Skeletal muscle satellite cell (primary cell): Measurements from ENCODE around the gene RTN4RL1.

Experiments used
- H3K27me3 ChIP-seq: 2 replicates; pipeline ENCODE4 v1.7.0; 2013; ENCODE audit warnings: low read length; ENCODE audit not compliant: control insufficient read depth, insufficient read depth
- H3K36me3 ChIP-seq: 2 replicates; pipeline ENCODE4 v1.7.0; 2013; ENCODE audit warnings: mild to moderate bottlenecking, control low read depth, low read length; ENCODE audit not compliant: insufficient read depth
- H3K4me1 ChIP-seq: 2 replicates; pipeline ENCODE4 v1.7.0; 2013; ENCODE audit warnings: low read length; ENCODE audit not compliant: control insufficient read depth, insufficient read depth
- H3K4me2 ChIP-seq: 2 replicates; pipeline ENCODE4 v1.7.0; 2013; ENCODE audit warnings: mild to moderate bottlenecking, low read length
- H3K4me3 ChIP-seq: 2 replicates; pipeline ENCODE4 v1.7.0; 2013; ENCODE audit warnings: low read length
- H3K9ac ChIP-seq: 2 replicates; pipeline ENCODE4 v1.7.0; 2013; ENCODE audit warnings: mild to moderate bottlenecking, low read depth, low read length, moderate library complexity
- H3K9me3 ChIP-seq: replicated peaks from 2 replicates; pipeline ENCODE4 v1.7.0; 2013; ENCODE audit warnings: mild to moderate bottlenecking, control low read depth, low read length

Gene RTN4RL1

DNA sequence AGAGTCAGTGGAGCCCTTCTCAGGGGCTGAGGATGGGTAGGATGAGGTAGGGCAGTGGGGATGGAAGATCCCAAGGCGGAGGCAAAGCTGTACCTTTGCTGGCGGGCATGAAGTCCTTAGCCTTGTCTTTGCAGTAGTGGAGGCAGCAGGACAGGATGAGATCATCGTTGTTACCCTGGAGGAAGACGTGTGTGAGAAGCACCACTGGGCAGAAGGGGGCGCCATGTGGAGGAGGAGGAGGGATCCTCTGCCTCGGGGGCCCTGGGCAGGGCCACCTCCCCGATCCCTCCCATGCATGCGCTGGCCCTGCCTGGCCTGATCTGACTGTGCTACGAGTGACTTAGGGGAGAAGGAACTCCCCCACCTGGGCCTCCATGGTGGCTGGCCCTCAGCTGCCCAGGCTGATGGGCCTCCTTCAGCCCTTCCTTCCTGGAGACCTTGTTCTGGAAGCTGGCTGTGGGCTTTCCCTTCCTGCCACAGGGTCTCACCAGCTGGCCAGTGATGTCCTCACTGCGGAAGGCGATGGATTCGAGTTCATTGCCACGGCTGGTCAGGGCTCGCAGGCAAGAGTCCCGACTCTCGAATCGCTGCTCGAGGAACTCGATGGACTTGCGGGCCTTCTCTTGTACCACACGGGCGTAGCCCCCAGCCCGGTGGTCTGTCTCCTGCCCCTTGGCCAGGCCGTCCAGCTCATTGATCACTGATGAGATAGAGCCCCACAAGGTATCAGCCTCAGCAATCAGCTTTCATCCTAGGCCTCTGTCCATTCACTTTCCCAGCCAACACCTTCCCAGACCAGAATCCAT is 40.0 kb upstream of the RTN4RL1 start:
- Histone ChIP-seq H3K9ac (peak overlapping the region; percentile 4), H3K4me3 (no peak overlapping the region), H3K27me3 (no peaks in the 10 kb centered on the region), H3K36me3 (peaks cover 32% of the 10 kb centered on the region), H3K4me2 (no peak overlapping the region), H3K9me3 (no peaks in the 10 kb centered on the region), H3K4me1 (peaks cover 54% of the 10 kb centered on the region)

DNA sequence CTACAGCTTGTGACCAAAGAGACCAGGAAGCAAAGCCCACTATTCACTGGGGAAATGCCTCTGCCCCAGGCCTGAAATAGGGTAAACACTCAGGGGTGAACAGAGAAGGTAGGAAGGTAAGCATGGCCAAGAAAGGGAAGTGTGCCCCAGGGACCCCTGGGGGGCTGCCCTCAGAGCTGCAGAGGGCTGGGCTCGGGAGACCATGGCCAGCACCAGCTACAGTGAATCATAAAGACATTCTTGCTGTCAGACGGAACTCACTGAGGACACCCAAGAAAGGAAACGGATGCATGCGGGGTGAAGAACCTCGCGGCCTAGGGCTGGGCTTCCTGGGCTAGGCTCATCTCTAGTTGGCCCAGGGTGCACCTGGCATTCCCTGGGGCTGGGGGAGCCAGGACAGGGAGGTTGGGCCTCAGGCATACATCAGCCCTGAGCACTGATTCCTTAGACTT is 39.4 kb upstream of the RTN4RL1 start:
- Histone ChIP-seq H3K4me3 (no peak overlapping the region), H3K36me3 (peaks cover 32% of the 10 kb centered on the region), H3K4me1 (peaks cover 52% of the 10 kb centered on the region), H3K4me2 (no peak overlapping the region), H3K27me3 (no peaks in the 10 kb centered on the region), H3K9ac (no peak overlapping the region), H3K9me3 (no peaks in the 10 kb centered on the region)

DNA sequence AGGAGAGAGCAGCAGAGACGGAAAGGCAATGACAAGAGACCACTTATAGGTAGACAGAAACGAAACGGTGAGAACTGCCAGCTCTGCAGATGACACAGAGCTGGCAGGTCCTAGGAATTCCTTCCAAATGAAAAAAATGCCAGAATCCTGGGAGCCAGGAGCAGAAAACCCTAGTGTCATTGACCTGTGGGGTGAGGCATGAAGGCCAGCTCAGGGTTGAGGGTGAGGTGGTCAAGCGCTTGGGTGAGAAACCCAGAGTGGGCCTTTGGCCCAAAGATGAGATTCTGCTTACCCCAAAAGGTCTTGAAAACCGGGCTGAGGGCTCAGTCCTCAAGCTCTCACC is 39.0 kb upstream of the RTN4RL1 start:
- H3K9me3 ChIP-seq: no peaks in the 10 kb centered on the region
- H3K4me3 ChIP-seq: no peak overlapping the region
- peaks cover 51% of the 10 kb centered on the region for H3K4me1 ChIP-seq
- no peak overlapping the region for H3K4me2 ChIP-seq
- peaks cover 32% of the 10 kb centered on the region for H3K36me3 ChIP-seq
- no peak overlapping the region for H3K9ac ChIP-seq
- no peaks in the 10 kb centered on the region for H3K27me3 ChIP-seq

DNA sequence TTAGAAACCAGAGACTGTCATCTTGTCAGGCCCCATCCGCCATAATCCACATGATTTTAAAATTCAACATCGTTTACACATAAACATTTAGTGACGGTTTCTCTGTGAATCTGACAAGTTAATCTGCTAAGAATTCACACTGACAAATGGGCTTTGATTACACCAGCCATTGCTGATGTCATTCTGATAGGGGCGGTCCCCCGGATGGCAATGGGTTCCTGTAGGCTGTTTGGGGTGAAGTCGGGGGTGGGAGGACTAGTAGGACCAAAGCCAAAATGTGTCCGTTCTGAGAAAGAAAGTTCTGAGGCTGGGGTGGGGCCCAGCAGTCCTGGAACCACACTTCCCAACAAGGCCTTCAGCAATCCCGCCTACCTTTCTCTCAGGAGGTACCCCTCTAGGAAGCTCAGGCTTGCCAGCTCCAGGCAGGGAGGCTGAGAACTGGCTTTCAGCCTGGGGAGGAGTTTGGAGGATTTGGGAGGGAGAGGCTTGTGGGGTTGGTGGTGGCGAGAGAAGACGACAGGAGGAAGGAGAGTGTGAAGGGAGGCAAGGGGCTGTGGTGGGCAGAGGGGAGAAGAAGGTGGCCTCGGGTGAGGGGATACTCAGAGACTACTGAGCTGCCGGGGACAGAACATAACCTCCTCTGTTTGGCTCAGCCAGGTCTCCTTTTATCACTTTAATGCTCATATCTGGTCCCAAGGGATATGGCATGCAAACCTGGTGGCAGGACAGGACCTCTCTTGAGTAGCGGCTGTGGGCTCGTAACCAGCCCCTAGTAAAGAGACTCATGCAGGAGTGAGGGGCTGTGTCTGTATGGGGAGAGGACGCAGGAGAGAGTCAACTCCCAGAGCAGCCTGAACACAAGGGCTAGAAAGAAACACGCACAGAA is 38.4 kb upstream of the RTN4RL1 start:
- peaks cover 32% of the 10 kb centered on the region for H3K36me3 ChIP-seq
- no peak overlapping the region for H3K4me2 ChIP-seq
- H3K4me3 ChIP-seq: no peak overlapping the region
- peaks cover 45% of the 10 kb centered on the region for H3K4me1 ChIP-seq
- H3K27me3 ChIP-seq: no peaks in the 10 kb centered on the region
- no peak overlapping the region for H3K9ac ChIP-seq
- H3K9me3 ChIP-seq: no peaks in the 10 kb centered on the region

DNA sequence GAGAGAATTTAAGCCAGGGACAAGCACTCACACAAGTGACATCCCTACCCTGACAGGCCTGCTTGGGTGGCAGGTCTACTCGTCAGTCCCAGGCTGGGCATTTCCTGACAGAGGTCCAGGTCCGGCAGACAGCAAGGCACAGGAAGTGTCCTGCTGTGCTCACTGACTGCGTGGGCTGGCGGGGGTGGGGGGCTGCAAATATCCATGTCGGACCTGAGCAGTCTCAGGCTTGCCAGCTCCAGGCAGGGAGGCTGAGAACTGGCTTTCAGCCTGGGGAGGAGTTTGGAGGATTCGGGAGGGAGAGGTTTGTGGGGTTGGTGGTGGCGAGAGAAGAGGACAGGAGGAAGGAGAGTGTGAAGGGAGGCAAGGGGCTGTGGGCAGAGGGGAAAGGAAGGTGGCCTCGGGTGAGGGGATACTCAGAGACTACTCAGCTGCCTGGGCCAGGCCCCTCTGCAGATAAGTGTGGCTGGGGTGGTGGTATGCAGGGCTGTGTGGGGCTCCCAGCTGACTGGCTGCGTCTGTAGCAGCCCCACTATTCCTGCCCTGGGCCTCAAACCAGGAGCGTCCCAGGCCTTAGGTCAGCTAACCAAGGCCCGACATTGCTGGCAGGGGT is 37.5 kb upstream of the RTN4RL1 start:
- H3K4me1 ChIP-seq: peaks cover 36% of the 10 kb centered on the region
- peak overlapping the region; percentile 50 for H3K9ac ChIP-seq
- peaks cover 32% of the 10 kb centered on the region for H3K36me3 ChIP-seq
- no peaks in the 10 kb centered on the region for H3K27me3 ChIP-seq
- H3K4me3 ChIP-seq: no peak overlapping the region
- H3K4me2 ChIP-seq: peak overlapping the region; percentile 18
- H3K9me3 ChIP-seq: no peaks in the 10 kb centered on the region

DNA sequence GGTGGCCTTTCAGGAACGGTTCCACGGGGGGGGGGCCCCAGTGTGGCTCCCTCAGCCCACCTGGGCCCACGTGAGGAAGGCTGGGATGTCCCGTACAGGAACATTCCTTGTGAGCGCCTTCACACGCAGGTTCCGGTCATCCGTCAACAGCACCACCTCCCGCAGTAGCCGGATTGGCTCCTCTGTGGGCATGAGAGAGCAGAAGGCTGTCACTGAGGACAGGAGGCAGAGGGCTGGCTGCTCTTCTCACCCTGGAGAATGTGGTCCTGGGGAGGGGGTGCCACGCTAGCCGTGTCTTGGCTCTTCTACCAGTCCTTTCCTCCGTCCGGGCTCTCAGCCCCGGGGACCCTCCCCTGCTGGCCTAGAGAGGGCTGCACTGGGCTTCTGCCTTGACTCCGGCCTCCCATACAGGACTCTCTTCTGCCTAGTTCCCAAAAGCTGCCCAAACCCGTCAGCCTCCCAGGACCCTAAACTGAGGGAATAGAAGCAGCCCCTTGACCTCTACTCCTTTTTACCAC is 36.4 kb upstream of the RTN4RL1 start:
- no peaks in the 10 kb centered on the region for H3K9me3 ChIP-seq
- no peak overlapping the region for H3K4me3 ChIP-seq
- peaks cover 25% of the 10 kb centered on the region for H3K4me1 ChIP-seq
- no peak overlapping the region for H3K9ac ChIP-seq
- peaks cover 35% of the 10 kb centered on the region for H3K36me3 ChIP-seq
- no peak overlapping the region for H3K4me2 ChIP-seq
- H3K27me3 ChIP-seq: no peaks in the 10 kb centered on the region

DNA sequence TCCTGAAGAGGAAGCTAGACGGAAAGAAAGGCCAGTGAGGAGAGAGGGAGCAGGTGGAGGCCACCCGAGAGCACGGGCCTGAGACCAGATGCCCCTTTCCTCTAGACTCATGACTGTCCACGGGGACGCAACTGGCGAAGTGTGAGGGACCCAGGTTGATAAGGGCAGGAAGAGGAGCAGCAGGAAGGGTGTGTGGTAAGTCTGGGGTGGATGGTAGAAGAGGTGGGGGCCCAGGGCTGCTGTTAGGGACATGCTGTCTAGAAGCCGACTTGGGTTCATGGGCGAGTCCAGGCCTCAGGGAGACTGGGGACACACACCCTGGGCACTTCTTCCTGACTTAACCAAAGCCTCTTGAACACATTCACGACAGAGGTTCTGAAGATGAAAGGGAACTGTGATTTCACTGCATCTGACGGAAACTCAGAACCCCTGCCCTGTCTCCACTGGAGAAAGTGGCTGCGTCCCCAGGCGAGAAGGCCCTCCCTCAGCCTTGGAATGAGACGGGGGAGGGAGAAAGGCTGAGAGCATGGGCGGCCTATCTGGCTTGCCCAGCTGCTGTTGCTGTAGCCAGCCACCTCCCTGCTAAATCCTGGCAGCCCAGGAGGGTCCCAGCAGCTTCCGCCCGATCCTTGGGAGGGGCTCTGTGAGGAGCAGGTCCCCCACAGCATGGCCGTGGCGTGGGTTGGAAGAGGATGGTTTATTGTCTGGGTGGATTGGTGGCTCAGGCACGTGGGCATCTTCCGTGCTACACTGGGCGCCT is 35.7 kb upstream of the RTN4RL1 start:
- Histone ChIP-seq H3K4me3 (no peak overlapping the region), H3K4me1 (peaks cover 18% of the 10 kb centered on the region), H3K27me3 (no peaks in the 10 kb centered on the region), H3K36me3 (peaks cover 37% of the 10 kb centered on the region), H3K9ac (no peak overlapping the region), H3K9me3 (no peaks in the 10 kb centered on the region), H3K4me2 (no peak overlapping the region)

DNA sequence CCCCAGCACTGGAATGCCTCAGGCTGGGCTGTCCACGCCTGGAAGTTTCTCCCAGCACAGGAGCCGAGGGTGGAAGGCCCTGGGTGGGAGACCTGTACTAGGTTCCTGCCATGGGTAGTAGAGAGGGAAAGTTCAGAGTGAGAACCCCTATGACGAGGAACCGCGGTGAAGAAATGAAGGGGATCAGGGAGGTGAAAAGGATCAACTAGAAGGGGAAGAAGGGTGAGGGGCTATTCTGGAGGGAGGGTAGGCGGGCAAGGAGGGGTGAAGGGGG is 35.2 kb upstream of the RTN4RL1 start:
- H3K4me3 ChIP-seq: no peak overlapping the region
- H3K9ac ChIP-seq: no peak overlapping the region
- no peak overlapping the region for H3K4me2 ChIP-seq
- H3K9me3 ChIP-seq: no peaks in the 10 kb centered on the region
- no peaks in the 10 kb centered on the region for H3K27me3 ChIP-seq
- peaks cover 34% of the 10 kb centered on the region for H3K36me3 ChIP-seq
- peaks cover 14% of the 10 kb centered on the region for H3K4me1 ChIP-seq

DNA sequence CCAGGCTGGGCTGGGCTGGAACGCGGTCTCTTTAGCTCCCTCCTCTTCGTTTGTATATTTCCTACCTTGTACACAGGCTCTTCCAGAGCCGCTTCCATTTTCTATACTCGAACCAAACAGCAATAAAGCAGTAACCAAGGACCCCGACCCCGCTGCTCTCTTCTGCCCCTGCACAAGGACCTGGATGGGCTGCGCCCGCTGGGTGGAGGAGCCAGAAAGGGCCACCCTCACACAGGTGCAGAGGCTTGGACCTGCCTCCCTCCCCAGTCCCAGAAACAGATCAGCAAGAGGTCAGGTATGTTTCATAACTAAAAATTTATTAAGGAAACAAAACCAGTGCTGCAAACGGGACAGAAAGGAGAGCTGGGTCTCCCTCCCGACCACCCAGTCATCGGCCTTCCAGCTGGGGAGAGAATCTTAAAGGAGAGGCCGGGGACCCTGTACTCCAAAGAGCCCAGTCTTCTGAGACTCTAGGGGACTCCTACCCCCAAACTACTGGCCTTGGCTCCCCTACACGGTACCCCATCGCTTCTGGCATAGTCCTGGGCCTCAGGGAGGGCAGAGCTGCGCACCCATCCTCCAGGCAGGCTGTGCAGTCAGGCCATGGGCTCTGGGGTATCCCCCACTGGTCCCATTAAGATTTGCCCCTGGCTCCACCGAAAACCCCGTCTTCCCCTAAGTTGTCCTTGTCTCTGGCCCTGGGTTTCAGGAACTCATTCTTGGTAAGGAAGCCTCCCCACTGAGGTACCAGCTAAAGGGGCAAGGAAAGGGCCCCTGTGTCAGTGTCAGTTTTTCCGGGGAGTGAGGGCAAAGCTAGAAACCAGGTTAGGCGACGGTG is 34.6 kb upstream of the RTN4RL1 start:
- Histone ChIP-seq H3K36me3 (peaks cover 29% of the 10 kb centered on the region), H3K27me3 (no peaks in the 10 kb centered on the region), H3K4me1 (peaks cover 14% of the 10 kb centered on the region), H3K9me3 (no peaks in the 10 kb centered on the region), H3K9ac (no peak overlapping the region), H3K4me3 (no peak overlapping the region), H3K4me2 (no peak overlapping the region)

DNA sequence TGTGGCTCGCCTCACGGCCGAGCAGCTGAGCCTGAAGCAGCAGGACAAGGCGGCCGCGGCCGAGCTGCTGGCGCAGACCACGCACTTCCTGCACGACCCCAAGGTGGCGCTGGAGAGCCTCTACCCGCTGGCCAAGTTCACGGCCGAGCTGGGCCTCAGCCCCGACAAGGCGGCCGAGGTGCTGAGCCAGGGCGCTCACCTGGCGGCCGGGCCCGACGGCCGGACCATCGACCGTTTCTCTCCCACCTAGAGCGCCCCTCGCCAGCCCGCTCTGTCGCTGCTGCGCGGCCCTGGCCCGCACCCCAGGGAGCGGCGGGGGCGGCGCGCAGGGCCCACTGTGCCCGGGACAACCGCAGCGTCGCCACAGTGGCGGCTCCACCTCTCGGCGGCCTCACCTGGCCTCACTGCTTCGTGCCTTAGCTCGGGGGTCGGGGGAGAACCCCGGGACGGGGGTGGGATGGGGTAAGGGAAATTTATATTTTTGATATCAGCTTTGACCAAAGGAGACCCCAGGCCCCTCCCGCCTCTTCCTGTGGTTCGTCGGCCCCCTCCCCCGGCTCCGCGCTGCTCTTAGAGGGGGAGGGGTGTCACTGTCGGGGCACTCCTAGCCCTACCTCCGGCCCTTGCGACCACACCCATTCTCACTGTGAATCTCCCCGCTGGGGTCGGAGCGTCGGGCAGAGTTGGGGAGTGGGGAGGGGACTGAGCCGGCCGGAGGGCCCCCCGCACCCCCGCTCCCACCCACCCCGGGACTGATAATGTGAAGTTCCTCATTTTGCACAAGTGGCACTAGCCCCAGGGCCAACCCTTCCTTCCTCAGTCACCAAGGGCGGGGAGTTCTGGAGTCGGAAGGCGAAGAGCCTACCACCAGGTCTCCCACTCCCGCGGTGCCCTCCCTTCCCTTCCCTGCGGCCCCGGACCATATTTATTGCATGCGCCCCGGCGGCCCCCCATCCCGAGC is 33.7 kb upstream of the RTN4RL1 start:
- Histone ChIP-seq H3K9ac (no peak overlapping the region), H3K4me1 (peaks cover 14% of the 10 kb centered on the region), H3K36me3 (peaks cover 22% of the 10 kb centered on the region), H3K9me3 (no peaks in the 10 kb centered on the region), H3K4me2 (no peak overlapping the region), H3K27me3 (no peaks in the 10 kb centered on the region), H3K4me3 (no peak overlapping the region)
